Measurements from ENCODE around the gene PTGS2. TPM values are rescaled to one million over a fixed set of nuclear protein-coding genes. Genes with fewer than 3 reads are reported as not detected.

Gene PTGS2
- total and polyA plus RNA-seq, 2 experiments from 2014 or later, result 0.11 to 0.17 TPM

GRCh38 chr1:186678155-186678554 lies 2.1 kb downstream of the PTGS2 start:
- Mint-ChIP-seq H3K27me3 (ENCODE audit: insufficient read depth, low read depth, poor library complexity) (peaks cover 11% of the 10 kb centered on the region), H3K27ac (no peak overlapping the region), H3K4me1 (peaks cover 11% of the 10 kb centered on the region), H3K36me3 (ENCODE audit: low read depth) (no peaks in the 10 kb centered on the region), H3K9me3 (no peaks in the 10 kb centered on the region), H3K4me3 (no peak overlapping the region)
- TF ChIP-seq, protein P1, sequence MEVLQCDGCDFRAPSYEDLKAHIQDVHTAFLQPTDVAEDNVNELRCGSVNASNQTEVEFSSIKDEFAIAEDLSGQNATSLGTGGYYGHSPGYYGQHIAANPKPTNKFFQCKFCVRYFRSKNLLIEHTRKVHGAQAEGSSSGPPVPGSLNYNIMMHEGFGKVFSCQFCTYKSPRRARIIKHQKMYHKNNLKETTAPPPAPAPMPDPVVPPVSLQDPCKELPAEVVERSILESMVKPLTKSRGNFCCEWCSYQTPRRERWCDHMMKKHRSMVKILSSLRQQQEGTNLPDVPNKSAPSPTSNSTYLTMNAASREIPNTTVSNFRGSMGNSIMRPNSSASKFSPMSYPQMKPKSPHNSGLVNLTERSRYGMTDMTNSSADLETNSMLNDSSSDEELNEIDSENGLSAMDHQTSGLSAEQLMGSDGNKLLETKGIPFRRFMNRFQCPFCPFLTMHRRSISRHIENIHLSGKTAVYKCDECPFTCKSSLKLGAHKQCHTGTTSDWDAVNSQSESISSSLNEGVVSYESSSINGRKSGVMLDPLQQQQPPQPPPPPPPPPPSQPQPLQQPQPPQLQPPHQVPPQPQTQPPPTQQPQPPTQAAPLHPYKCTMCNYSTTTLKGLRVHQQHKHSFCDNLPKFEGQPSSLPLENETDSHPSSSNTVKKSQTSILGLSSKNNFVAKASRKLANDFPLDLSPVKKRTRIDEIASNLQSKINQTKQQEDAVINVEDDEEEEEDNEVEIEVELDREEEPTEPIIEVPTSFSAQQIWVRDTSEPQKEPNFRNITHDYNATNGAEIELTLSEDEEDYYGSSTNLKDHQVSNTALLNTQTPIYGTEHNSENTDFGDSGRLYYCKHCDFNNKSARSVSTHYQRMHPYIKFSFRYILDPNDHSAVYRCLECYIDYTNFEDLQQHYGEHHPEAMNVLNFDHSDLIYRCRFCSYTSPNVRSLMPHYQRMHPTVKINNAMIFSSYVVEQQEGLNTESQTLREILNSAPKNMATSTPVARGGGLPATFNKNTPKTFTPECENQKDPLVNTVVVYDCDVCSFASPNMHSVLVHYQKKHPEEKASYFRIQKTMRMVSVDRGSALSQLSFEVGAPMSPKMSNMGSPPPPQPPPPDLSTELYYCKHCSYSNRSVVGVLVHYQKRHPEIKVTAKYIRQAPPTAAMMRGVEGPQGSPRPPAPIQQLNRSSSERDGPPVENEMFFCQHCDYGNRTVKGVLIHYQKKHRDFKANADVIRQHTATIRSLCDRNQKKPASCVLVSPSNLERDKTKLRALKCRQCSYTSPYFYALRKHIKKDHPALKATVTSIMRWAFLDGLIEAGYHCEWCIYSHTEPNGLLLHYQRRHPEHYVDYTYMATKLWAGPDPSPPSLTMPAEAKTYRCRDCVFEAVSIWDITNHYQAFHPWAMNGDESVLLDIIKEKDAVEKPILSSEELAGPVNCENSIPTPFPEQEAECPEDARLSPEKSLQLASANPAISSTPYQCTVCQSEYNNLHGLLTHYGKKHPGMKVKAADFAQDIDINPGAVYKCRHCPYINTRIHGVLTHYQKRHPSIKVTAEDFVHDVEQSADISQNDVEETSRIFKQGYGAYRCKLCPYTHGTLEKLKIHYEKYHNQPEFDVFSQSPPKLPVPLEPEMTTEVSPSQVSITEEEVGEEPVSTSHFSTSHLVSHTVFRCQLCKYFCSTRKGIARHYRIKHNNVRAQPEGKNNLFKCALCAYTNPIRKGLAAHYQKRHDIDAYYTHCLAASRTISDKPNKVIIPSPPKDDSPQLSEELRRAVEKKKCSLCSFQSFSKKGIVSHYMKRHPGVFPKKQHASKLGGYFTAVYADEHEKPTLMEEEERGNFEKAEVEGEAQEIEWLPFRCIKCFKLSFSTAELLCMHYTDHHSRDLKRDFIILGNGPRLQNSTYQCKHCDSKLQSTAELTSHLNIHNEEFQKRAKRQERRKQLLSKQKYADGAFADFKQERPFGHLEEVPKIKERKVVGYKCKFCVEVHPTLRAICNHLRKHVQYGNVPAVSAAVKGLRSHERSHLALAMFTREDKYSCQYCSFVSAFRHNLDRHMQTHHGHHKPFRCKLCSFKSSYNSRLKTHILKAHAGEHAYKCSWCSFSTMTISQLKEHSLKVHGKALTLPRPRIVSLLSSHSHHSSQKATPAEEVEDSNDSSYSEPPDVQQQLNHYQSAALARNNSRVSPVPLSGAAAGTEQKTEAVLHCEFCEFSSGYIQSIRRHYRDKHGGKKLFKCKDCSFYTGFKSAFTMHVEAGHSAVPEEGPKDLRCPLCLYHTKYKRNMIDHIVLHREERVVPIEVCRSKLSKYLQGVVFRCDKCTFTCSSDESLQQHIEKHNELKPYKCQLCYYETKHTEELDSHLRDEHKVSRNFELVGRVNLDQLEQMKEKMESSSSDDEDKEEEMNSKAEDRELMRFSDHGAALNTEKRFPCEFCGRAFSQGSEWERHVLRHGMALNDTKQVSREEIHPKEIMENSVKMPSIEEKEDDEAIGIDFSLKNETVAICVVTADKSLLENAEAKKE (CRISPR knock-in tag; IDR thresholded peaks at IDR 0.05), result no peak
- TF ChIP-seq EZH2 (IDR thresholded peaks at IDR 0.05; ENCODE audit: low read depth, unreplicated experiment) (no peak), ZNF114 (CRISPR knock-in tag; IDR thresholded peaks at IDR 0.05) (no peak), ZNF331 (CRISPR knock-in tag; IDR thresholded peaks at IDR 0.05; ENCODE audit: low read depth) (no peak), POLR2AphosphoS5 (IDR thresholded peaks at IDR 0.05; ENCODE audit: low read depth) (no peak), EZH2phosphoT487 (IDR thresholded peaks at IDR 0.05; ENCODE audit: unreplicated experiment) (no peak), STAT1 (IDR thresholded peaks at IDR 0.05; ENCODE audit: unreplicated experiment) (no peak), NANOG (IDR thresholded peaks at IDR 0.05; ENCODE audit: borderline replicate concordance) (no peak), CREB1 (CRISPR knock-in tag; IDR thresholded peaks at IDR 0.05; ENCODE audit: low read depth) (no peak), JUNB (IDR thresholded peaks at IDR 0.05; ENCODE audit: unreplicated experiment) (no peak)
- TF ChIP-seq, protein P2, sequence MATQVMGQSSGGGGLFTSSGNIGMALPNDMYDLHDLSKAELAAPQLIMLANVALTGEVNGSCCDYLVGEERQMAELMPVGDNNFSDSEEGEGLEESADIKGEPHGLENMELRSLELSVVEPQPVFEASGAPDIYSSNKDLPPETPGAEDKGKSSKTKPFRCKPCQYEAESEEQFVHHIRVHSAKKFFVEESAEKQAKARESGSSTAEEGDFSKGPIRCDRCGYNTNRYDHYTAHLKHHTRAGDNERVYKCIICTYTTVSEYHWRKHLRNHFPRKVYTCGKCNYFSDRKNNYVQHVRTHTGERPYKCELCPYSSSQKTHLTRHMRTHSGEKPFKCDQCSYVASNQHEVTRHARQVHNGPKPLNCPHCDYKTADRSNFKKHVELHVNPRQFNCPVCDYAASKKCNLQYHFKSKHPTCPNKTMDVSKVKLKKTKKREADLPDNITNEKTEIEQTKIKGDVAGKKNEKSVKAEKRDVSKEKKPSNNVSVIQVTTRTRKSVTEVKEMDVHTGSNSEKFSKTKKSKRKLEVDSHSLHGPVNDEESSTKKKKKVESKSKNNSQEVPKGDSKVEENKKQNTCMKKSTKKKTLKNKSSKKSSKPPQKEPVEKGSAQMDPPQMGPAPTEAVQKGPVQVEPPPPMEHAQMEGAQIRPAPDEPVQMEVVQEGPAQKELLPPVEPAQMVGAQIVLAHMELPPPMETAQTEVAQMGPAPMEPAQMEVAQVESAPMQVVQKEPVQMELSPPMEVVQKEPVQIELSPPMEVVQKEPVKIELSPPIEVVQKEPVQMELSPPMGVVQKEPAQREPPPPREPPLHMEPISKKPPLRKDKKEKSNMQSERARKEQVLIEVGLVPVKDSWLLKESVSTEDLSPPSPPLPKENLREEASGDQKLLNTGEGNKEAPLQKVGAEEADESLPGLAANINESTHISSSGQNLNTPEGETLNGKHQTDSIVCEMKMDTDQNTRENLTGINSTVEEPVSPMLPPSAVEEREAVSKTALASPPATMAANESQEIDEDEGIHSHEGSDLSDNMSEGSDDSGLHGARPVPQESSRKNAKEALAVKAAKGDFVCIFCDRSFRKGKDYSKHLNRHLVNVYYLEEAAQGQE (IDR thresholded peaks at IDR 0.05; ENCODE audit: unreplicated experiment), result no peak
- TF ChIP-seq, protein P3, sequence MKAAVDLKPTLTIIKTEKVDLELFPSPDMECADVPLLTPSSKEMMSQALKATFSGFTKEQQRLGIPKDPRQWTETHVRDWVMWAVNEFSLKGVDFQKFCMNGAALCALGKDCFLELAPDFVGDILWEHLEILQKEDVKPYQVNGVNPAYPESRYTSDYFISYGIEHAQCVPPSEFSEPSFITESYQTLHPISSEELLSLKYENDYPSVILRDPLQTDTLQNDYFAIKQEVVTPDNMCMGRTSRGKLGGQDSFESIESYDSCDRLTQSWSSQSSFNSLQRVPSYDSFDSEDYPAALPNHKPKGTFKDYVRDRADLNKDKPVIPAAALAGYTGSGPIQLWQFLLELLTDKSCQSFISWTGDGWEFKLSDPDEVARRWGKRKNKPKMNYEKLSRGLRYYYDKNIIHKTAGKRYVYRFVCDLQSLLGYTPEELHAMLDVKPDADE (IDR thresholded peaks at IDR 0.05), result no peak
- TF ChIP-seq, protein P4, sequence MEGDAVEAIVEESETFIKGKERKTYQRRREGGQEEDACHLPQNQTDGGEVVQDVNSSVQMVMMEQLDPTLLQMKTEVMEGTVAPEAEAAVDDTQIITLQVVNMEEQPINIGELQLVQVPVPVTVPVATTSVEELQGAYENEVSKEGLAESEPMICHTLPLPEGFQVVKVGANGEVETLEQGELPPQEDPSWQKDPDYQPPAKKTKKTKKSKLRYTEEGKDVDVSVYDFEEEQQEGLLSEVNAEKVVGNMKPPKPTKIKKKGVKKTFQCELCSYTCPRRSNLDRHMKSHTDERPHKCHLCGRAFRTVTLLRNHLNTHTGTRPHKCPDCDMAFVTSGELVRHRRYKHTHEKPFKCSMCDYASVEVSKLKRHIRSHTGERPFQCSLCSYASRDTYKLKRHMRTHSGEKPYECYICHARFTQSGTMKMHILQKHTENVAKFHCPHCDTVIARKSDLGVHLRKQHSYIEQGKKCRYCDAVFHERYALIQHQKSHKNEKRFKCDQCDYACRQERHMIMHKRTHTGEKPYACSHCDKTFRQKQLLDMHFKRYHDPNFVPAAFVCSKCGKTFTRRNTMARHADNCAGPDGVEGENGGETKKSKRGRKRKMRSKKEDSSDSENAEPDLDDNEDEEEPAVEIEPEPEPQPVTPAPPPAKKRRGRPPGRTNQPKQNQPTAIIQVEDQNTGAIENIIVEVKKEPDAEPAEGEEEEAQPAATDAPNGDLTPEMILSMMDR (conservative IDR thresholded peaks at IDR 0.05; ENCODE audit: low read depth in 2 of 2), result no peak
- no peak overlapping the region for H2AFZ ChIP-seq
- H3F3A ChIP-seq (replicated peaks; ENCODE audit: low read depth), result no peaks in the 10 kb centered on the region
- no peaks in the 10 kb centered on the region for H4K20me1 ChIP-seq (replicated peaks; ENCODE audit: insufficient read depth)
- no peak overlapping the region for H3K27ac ChIP-seq (ENCODE audit: low read depth)
- ATAC-seq (no peak), DNase-seq (ENCODE audit: low spot score) (no peak)
- H3K4me2 ChIP-seq, result no peak overlapping the region
- H3K27me3 ChIP-seq (ENCODE audit: insufficient read depth), result peaks cover 23% of the 10 kb centered on the region
- H3K4me1 ChIP-seq (ENCODE audit: insufficient read depth), result 0 out of 2 replicates have a peak, but pooled peaks cover 10% of the 10 kb centered on the region
- H3K4me3 ChIP-seq, result no peak overlapping the region
- H3K9me2 ChIP-seq (ENCODE audit: insufficient read depth), result no peaks in the 10 kb centered on the region
- H3K79me2 ChIP-seq (replicated peaks; ENCODE audit: insufficient read depth), result no peaks in the 10 kb centered on the region
- no peaks in the 10 kb centered on the region for H3K36me3 ChIP-seq (ENCODE audit: insufficient read depth)
